Fibroblast of the aortic adventitia (primary cell): ENCODE data around the gene IL1RAPL1. TPM values are rescaled to one million over a fixed set of nuclear protein-coding genes. Genes with fewer than 3 reads are reported as not detected.

ENCODE experiments used
- DNase-seq: peaks from one replicate; pipeline ENCODE4 v3.0.0-alpha.2; 2010; ENCODE audit warnings: low read depth
- H3K4me3 ChIP-seq: 2 replicates; pipeline ENCODE4 v1.5.1; 2011; ENCODE audit warnings: low read depth, mild to moderate bottlenecking, control low read depth, low read length, moderate library complexity
- small RNA-seq: library from RNA; depleted of rRNA; stranded (forward); fragments of <200 nt; gene quantifications from one replicate; pipeline ENCODE3, GENCODE V24; 2012
- total RNA-seq: library from RNA; depleted of rRNA; stranded (reverse); fragments of >200 nt; gene quantifications from 2 replicates; pipeline ENCODE4 v1.2.3, GENCODE V29; 2012; ENCODE audit warnings: low replicate concordance
- TF ChIP-seq, protein P1 (sequence below): IDR thresholded peaks from 2 replicates; pipeline ENCODE4 v1.5.1; 2011; ENCODE audit warnings: mild to moderate bottlenecking, low read length, control low read depth, inconsistent platforms; ENCODE audit not compliant: insufficient read depth

The IL1RAPL1 gene
- total RNA-seq, 1 donor, result 7.1 TPM

- TF ChIP-seq, protein P1, sequence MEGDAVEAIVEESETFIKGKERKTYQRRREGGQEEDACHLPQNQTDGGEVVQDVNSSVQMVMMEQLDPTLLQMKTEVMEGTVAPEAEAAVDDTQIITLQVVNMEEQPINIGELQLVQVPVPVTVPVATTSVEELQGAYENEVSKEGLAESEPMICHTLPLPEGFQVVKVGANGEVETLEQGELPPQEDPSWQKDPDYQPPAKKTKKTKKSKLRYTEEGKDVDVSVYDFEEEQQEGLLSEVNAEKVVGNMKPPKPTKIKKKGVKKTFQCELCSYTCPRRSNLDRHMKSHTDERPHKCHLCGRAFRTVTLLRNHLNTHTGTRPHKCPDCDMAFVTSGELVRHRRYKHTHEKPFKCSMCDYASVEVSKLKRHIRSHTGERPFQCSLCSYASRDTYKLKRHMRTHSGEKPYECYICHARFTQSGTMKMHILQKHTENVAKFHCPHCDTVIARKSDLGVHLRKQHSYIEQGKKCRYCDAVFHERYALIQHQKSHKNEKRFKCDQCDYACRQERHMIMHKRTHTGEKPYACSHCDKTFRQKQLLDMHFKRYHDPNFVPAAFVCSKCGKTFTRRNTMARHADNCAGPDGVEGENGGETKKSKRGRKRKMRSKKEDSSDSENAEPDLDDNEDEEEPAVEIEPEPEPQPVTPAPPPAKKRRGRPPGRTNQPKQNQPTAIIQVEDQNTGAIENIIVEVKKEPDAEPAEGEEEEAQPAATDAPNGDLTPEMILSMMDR, result no peak
- no peak overlapping the region for H3K4me3 ChIP-seq
- DNase-seq, result peak; percentile 1
Measured at GRCh38 chrX:29952016-29952415, 1364.8 kb downstream of the IL1RAPL1 start.

DNA sequence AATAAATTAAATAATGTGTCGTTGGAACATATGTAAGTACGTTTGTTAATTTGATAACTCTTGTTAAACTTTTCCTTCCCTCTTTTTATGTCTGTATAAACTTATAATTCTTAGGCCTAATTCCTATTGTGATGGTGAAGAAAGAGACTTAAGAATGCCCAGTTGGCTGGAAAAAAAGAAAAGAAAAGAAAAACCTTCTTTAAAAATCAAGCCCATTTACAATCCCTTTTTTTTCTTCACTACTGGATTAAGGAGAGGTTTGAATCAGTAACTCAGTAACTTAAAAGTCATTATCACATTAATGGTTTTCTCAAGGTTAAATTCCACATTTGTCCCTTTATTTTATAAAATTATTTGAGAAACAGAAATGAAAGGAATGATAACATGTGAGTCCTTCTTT is 1374.8 kb downstream of the IL1RAPL1 start:
- no peak overlapping the region for H3K4me3 ChIP-seq
- TF ChIP-seq, protein P1, result no peak
- no peak for DNase-seq

- DNase-seq, result no peak
- H3K4me3 ChIP-seq, result no peak overlapping the region
- TF ChIP-seq, protein P1, result no peak
Measured at GRCh38 chrX:29965634-29966033, 1378.4 kb downstream of the IL1RAPL1 start.

- TF ChIP-seq, protein P1, result no peak
- H3K4me3 ChIP-seq, result no peak overlapping the region
- no peak for DNase-seq
Measured at GRCh38 chrX:29992083-29992482, 1404.8 kb downstream of the IL1RAPL1 start.

DNA sequence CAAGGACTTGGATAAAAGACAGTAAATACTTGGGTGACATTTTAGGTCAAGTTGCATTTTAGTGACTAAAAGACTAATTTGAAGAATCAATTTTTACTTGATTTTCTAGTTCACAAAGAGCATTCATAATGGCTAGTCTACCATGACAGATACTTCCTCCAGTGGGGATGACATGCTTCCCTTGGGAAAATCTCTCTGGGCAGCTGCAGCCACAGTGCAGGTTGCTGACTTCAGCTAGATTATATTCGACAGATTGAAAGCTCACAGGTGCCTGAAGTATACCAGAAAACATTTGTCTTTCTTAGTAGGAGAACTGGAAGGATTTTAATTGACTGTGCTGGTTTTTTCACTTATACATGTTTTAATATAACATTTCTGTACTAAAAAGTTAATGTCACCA is 1418.6 kb downstream of the IL1RAPL1 start:
- no peak overlapping the region for H3K4me3 ChIP-seq
- DNase-seq, result no peak
- TF ChIP-seq, protein P1, result no peak

Small RNAs within 50 kb of the gene (small RNA-seq; reads per million reads assigned to genes)
- not detected for gene MIR4666B
- gene RF00284, result not detected
- gene RNA5SP500, result not detected
